ENCODE measurements around the gene SMAD4.

- TF ChIP-seq POLR2A (IDR thresholded peaks at IDR 0.05): no peak
- TF ChIP-seq CTCF (IDR thresholded peaks at IDR 0.05): no peak
- no peak for TF ChIP-seq POLR2AphosphoS5 (IDR thresholded peaks at IDR 0.05)
Measured at GRCh38 chr18:51107082-51107481, 77.1 kb downstream of the SMAD4 start.
